SW480 (cell line): Measurements from ENCODE around the gene SLC9A8.

Experiments
- DNase-seq: peaks from one replicate; pipeline ENCODE4 v3.0.0-alpha.2; 2016; ENCODE audit warnings: low spot score

SLC9A8 gene

DNA sequence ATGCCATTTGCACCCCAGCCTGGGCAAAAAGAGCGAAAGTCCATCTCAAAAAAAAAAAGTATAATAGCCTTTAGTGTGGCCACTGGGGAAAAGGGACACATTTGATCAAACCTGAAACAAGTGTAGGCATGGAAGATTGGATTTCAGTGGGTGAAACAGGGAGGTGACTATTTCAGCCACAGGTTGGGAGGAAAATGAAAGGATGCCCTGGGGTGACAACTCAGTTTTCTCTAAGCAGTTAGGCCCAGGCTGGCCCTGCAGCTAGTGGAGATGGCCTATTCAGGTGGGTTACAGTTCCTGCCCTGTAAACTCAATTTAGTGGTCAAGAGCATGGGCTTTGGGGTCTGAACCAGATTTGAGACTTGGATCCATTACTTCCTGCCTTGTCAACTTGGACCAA lies 66.3 kb downstream of the SLC9A8 start:
- no peak for DNase-seq

- DNase-seq: no peak
Observed at GRCh38 chr20:49880177-49880576, 67.5 kb downstream of the SLC9A8 start.

- no peak for DNase-seq
Observed at GRCh38 chr20:49880724-49881445, 68.3 kb downstream of the SLC9A8 start.

DNA sequence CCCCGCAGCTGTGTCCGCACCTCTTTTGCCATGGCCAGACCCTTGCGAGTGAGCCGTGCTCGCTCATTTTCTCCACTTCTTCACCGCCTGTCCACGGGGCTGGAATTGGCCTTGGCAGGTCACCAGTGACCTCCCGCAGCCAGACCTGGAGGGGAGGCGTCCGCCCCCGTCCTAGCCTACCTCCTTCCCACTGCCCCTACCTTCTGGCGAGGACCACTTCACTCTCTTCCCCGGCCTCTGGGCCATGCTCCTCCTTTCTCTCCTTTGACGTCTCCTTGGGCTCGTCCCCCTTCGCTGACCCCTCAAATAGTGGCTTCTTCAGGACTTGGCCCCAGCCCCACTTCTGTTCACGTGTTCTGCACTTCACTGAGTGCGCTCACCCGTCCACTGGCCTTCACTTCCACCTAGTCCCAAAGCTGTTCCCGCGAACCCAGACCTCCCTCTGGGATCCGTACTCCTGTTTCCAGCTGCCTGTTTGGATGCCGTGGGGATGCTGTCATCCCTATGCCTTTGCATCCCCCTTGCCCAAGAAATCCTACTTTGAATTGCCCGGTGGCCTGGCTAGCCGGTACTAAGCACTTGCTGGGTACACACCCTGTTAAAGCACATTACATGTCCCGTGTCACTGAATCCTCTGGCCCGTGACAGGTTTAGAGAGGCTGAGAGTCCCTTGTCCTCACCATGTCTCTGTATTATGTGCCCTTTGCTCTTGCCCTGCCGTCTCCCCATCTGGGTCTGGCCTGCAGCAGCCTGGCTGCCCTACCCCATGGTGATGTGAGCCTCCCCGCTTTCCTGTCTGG lies 69.7 kb downstream of the SLC9A8 start:
- DNase-seq: no peak

- no peak for DNase-seq
Observed at GRCh38 chr20:49883246-49883802, 70.7 kb downstream of the SLC9A8 start.

GRCh38 chr20:49885558-49886332 lies 73.1 kb downstream of the SLC9A8 start:
- DNase-seq: no peak

DNA sequence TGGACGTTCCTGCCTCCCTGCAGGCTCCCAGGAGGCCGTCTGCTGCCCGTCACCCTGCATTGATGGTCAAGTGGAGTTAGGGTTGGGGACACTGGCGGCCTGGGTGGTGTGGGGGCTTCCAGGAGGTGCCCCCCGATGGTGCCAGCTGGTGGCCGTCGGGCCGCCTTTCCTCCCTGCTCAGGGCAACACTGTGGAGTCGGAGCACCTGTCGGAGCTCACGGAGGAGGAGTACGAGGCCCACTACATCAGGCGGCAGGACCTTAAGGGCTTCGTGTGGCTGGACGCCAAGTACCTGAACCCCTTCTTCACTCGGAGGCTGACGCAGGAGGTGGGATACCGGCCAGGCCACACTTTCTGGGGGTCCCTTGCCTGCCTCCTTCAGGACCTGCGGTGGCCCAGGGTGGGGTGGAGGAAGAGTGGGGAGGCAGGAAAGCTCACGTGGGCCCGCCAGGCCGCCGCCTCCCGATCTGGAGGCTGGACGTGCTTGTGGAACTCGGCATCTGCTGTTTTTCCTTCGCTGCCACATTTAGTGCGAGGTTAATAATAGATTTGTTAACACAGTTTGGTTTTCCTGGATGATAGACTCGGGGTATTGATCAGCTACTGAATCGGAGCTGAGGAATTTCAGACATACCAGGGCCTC lies 74.1 kb downstream of the SLC9A8 start:
- no peak for DNase-seq

DNA sequence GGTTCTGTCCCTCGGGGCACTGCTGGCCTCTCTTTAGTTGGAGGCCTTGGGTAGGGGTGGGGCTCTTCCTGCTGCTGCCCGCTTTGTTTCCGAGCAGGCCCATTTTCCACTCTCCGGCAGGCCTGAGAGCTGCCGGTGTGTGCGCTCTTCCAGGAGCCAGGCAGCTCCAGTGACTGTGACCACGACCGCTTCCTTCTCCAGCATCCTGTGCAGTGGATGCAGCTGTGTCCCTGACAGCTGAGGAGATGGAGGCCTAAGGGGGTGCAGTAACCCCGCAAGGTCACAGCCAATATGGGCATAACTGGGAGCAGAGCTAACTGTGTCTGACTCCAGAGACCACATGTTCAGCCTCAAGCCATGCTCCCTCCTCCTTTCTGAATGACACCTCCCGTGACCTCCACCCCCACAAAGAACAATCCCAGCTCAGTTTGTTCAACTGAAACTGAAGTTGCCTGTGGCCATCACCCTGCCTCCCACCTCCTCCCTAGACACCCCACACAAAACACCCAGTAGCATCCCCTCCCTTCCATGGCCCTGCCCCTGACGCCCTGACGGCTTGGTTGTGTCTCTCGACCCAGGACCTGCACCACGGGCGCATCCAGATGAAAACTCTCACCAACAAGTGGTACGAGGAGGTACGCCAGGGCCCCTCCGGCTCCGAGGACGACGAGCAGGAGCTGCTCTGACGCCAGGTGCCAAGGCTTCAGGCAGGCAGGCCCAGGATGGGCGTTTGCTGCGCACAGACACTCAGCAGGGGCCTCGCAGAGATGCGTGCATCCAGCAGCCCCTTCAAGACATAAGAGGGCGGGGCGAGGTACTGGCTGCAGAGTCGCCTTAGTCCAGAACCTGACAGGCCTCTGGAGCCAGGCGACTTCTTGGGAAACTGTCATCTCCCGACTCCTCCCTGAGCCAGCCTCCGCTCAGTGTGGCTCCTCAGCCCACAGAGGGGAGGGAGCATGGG lies 74.9 kb downstream of the SLC9A8 start:
- no peak for DNase-seq

DNA sequence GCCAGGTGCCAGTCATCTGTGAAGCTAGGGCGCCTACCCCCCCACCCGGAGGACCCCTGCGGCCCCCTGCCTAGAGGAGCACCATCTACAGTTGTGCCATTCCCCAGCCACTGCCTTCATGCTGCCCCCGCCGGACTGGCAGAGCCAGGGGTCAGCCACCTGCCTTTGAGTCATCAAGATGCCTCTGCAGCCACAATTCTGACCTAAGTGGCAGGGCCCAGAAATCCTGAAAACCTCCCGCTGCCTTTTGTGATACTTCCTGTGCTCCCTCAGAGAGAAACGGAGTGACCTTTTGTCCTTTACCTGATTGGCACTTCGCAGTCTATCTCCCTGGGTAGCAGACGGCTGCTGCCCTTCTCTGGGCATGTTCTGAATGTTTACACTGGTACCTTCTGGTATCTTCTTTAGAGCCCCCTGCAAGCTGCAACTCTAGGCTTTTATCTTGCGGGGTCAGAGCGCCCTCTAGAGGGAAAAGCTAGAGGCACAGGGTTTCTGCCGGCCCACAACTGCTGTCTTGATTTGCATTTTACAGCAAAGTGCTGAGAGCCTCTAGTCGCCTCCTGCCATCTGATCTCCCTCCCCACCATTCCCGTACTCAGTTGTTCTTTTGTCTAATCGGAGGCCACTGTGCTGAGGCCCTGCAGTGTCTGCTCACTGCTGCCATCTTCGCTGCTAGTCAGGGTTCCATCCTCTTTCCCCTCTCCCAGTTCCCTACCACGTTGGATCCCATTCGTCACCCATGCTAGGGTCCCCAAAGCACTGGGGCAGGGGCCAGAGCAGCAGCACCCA lies 75.8 kb downstream of the SLC9A8 start:
- peak; percentile 79 for DNase-seq

- DNase-seq: no peak
Observed at GRCh38 chr20:49889001-49889934, 76.6 kb downstream of the SLC9A8 start.

DNA sequence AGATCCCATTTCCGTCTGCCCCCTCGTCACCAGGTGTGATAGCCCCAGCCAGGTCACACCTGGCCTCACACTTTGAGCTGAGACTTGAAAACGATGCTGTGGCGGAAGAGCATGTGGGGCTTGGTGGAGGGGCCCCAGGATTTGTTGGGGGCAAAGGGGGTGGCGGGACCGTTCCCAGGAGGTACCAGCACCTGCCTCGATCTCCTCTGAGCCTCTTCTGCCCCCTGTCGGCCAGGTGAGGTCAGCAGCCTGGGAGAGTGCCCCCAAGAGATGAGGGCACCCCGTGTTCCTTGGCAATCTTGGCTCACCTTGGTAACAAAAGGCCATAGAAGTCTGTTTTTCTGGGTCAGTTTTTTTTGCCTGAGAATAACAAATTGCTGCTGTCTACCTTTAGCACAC lies 77.3 kb downstream of the SLC9A8 start:
- DNase-seq: no peak

GRCh38 chr20:49890471-49891361 lies 78.1 kb downstream of the SLC9A8 start:
- DNase-seq: no peak

- DNase-seq: no peak
Observed at GRCh38 chr20:49891476-49892110, 79.0 kb downstream of the SLC9A8 start.

DNA sequence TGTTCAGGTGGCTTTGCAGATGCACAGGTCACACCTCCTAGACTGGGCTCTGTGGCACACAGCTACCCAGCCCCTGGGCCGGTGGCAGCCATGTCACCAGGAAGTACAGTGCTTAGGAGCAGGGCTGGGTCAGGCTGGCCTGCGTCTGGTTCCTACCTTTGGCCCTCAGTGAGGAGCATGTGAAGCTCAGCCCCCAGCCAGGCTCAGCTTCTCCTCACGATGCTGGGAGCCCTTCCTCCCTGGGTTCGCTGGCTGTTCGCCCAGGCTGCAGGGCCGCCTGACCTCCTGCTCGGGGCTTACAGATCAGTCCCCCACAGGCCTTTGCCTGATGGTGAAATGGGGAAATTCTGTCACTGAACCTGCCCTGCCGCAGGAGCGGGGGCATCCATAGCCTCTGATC lies 79.6 kb downstream of the SLC9A8 start:
- no peak for DNase-seq

DNA sequence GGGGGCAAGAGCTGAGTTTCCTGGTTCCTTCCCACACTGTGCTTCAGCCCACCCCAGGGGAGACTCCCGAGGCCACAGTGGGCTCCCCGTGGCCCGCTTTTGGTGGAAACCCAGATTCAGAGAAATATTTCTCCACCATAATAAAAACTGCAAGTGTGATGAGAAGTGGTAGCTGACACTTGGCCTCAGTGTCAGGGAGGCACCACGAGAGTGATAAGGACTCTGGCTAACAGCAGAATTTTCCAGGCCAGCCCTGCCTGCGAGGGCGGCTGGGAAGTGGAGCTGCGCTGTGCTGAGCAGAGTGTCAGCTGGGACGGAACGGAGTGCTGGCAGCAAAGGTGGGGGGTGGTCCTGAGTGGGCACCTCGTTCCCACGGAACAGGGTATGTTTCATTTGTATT lies 80.2 kb downstream of the SLC9A8 start:
- DNase-seq: no peak

DNA sequence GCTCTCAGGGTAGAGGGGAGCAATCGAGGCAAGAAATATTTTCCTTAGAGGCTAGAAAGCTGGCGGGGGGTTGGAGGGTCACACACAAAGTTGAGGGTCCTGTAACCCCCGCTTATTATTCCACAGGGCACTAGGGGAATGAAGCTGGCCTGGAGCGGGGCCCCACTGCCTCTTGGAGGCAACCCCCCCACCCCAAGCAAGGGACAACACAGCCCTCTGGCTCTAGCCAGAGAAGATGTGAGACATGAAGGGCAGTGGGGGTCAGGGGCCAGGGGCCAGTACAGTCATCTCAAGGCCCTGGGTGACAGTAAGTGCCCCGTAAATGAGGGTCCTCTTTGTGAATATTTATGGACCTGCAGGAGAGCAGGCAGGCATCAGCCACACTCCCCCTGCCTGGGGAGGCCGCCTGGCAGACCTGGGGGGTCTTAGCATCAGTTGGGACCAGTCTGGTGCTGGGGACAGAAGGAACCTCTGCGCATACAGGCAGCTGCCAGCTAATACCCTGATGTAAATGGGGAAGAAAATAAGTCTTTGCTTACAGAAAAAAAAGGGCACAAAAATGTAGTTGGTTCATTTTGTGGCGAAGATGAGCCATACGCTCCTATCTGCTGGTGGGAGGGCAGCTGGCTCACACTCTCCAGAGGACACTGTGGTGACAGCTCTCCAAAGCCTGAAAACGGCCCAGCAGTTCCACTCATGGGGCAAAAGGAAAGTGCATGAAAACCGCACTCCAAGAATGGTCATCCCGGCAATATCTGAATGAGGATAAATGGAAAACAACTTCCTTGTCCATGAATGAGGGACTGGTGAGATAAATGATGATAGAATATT lies 80.8 kb downstream of the SLC9A8 start:
- DNase-seq: no peak
